ENCODE measurements around the gene ZNF785. TPM values are rescaled to one million over a fixed set of nuclear protein-coding genes. Genes with fewer than 3 reads are reported as not detected.

Gene ZNF785
- polyA plus RNA-seq, 1 experiment, result 6.6 TPM

- Histone ChIP-seq H3K36me3 (ENCODE audit: control insufficient read depth, insufficient read depth, low read length) (no peaks in the 10 kb centered on the region; the same call in 1 of the 2 replicates), H3K4me3 (ENCODE audit: low read depth, low read length) (no peak overlapping the region), H3K27me3 (ENCODE audit: control insufficient read depth, insufficient read depth, low read length) (0 out of 2 replicates have a peak, but pooled peaks cover 2% of the 10 kb centered on the region)
- DNase-seq (ENCODE audit: low read depth), result peak; percentile 41
- CTCF ChIA-PET, result interaction anchor here (1.3 kb wide), 1 partner anchor 119 kb away, joined by 5 read pairs; no protein-coding TSS in a partner anchor
- POLR2A ChIA-PET, result no interaction called here
- no peak for TF ChIP-seq CTCF (IDR thresholded peaks at IDR 0.05; ENCODE audit: insufficient read depth, low read depth, low read length)
Measured at GRCh38 chr16:30567991-30568638, 17.4 kb downstream of the ZNF785 start.

GRCh38 chr16:30567160-30567990, 18.1 kb downstream of the ZNF785 start:
- Histone ChIP-seq H3K4me3 (ENCODE audit: low read depth, low read length) (no peak overlapping the region), H3K36me3 (ENCODE audit: control insufficient read depth, insufficient read depth, low read length) (no peaks in the 10 kb centered on the region; the same call in 1 of the 2 replicates), H3K27me3 (ENCODE audit: control insufficient read depth, insufficient read depth, low read length) (0 out of 2 replicates have a peak, but pooled peaks cover 2% of the 10 kb centered on the region)
- DNase-seq (ENCODE audit: low read depth), result no peak
- no peak for TF ChIP-seq CTCF (IDR thresholded peaks at IDR 0.05; ENCODE audit: insufficient read depth, low read depth, low read length)
- ChIA-PET CTCF (interaction anchor here (1.4 kb wide), 1 partner anchor 32 kb away, joined by 3 read pairs; no protein-coding TSS in a partner anchor), POLR2A (no interaction called here)

GRCh38 chr16:30566531-30566930, 19.0 kb downstream of the ZNF785 start:
- H3K27me3 ChIP-seq (ENCODE audit: control insufficient read depth, insufficient read depth, low read length), result 0 out of 2 replicates have a peak, but pooled peaks cover 2% of the 10 kb centered on the region
- ChIA-PET POLR2A (no interaction called here), CTCF (interaction anchor here (1.3 to 1.4 kb wide), 2 partner anchors 31 to 136 kb away, joined by 3 to 5 read pairs; partner anchors contain the start of gene DCTPP1)
- no peak overlapping the region for H3K4me3 ChIP-seq (ENCODE audit: low read depth, low read length)
- H3K36me3 ChIP-seq (ENCODE audit: control insufficient read depth, insufficient read depth, low read length), result no peaks in the 10 kb centered on the region; the same call in 1 of the 2 replicates
- DNase-seq (ENCODE audit: low read depth), result no peak
- TF ChIP-seq CTCF (IDR thresholded peaks at IDR 0.05; ENCODE audit: insufficient read depth, low read depth, low read length), result no peak

- DNase-seq (ENCODE audit: low read depth), result no peak
- POLR2A ChIA-PET, result no interaction called here
- TF ChIP-seq CTCF (IDR thresholded peaks at IDR 0.05; ENCODE audit: insufficient read depth, low read depth, low read length), result no peak
- Histone ChIP-seq H3K36me3 (ENCODE audit: control insufficient read depth, insufficient read depth, low read length) (no peaks in the 10 kb centered on the region; the same call in 1 of the 2 replicates), H3K4me3 (ENCODE audit: low read depth, low read length) (no peak overlapping the region), H3K27me3 (ENCODE audit: control insufficient read depth, insufficient read depth, low read length) (0 out of 2 replicates have a peak, but pooled peaks cover 2% of the 10 kb centered on the region)
- CTCF ChIA-PET, result interaction anchor here (1.3 to 2.0 kb wide), 2 partner anchors 30 to 136 kb away, joined by 5 read pairs; partner anchors contain the start of gene DCTPP1
Measured at GRCh38 chr16:30565984-30566383, 19.5 kb downstream of the ZNF785 start.

GRCh38 chr16:30565526-30565925, 20.0 kb downstream of the ZNF785 start:
- DNase-seq (ENCODE audit: low read depth), result no peak
- no peak for TF ChIP-seq CTCF (IDR thresholded peaks at IDR 0.05; ENCODE audit: insufficient read depth, low read depth, low read length)
- H3K36me3 ChIP-seq (ENCODE audit: control insufficient read depth, insufficient read depth, low read length), result no peaks in the 10 kb centered on the region; the same call in 1 of the 2 replicates
- CTCF ChIA-PET, result interaction anchor here (0.7 to 2.0 kb wide), 3 partner anchors 30 to 135 kb away, joined by 3 to 5 read pairs (median 5); partner anchors contain the start of gene DCTPP1
- POLR2A ChIA-PET, result no interaction called here
- H3K4me3 ChIP-seq (ENCODE audit: low read depth, low read length), result no peak overlapping the region
- H3K27me3 ChIP-seq (ENCODE audit: control insufficient read depth, insufficient read depth, low read length), result 0 out of 2 replicates have a peak, but pooled peaks cover 2% of the 10 kb centered on the region

All from BJ (cell line).